Measurements from ENCODE around the gene ZNF775.

GRCh38 chr7:150396851-150397260 lies 17.7 kb downstream of the ZNF775 start:
- TF ChIP-seq CTCF (IDR thresholded peaks at IDR 0.05) (no peak), POLR2A (IDR thresholded peaks at IDR 0.05) (no peak)

Measured in right lobe of liver (tissue), 4 donors.